Fibroblast of mammary gland (primary cell): ENCODE measurements around the gene FAM98B.

Experiments used
- DNase-seq: peaks from one replicate; pipeline ENCODE4 v3.0.0-alpha.2; 2010; ENCODE audit warnings: low read depth
- H3K4me3 ChIP-seq: 2 replicates; pipeline ENCODE4 v1.5.1; 2011; ENCODE audit warnings: low read depth, mild to moderate bottlenecking, low read length, moderate library complexity; ENCODE audit not compliant: control insufficient read depth
- TF ChIP-seq, protein P1 (sequence below): conservative IDR thresholded peaks from 2 replicates; pipeline ENCODE4 v1.5.1; 2011; ENCODE audit warnings: low read depth, low read length, inconsistent platforms; ENCODE audit not compliant: control insufficient read depth, insufficient read depth

FAM98B gene

GRCh38 chr15:38459480-38459879, 5.6 kb downstream of the FAM98B start:
- no peak for DNase-seq
- TF ChIP-seq, protein P1, sequence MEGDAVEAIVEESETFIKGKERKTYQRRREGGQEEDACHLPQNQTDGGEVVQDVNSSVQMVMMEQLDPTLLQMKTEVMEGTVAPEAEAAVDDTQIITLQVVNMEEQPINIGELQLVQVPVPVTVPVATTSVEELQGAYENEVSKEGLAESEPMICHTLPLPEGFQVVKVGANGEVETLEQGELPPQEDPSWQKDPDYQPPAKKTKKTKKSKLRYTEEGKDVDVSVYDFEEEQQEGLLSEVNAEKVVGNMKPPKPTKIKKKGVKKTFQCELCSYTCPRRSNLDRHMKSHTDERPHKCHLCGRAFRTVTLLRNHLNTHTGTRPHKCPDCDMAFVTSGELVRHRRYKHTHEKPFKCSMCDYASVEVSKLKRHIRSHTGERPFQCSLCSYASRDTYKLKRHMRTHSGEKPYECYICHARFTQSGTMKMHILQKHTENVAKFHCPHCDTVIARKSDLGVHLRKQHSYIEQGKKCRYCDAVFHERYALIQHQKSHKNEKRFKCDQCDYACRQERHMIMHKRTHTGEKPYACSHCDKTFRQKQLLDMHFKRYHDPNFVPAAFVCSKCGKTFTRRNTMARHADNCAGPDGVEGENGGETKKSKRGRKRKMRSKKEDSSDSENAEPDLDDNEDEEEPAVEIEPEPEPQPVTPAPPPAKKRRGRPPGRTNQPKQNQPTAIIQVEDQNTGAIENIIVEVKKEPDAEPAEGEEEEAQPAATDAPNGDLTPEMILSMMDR, result no peak
- no peak overlapping the region for H3K4me3 ChIP-seq

GRCh38 chr15:38460543-38460942, 6.6 kb downstream of the FAM98B start:
- TF ChIP-seq, protein P1, result no peak
- no peak overlapping the region for H3K4me3 ChIP-seq
- no peak for DNase-seq

DNA sequence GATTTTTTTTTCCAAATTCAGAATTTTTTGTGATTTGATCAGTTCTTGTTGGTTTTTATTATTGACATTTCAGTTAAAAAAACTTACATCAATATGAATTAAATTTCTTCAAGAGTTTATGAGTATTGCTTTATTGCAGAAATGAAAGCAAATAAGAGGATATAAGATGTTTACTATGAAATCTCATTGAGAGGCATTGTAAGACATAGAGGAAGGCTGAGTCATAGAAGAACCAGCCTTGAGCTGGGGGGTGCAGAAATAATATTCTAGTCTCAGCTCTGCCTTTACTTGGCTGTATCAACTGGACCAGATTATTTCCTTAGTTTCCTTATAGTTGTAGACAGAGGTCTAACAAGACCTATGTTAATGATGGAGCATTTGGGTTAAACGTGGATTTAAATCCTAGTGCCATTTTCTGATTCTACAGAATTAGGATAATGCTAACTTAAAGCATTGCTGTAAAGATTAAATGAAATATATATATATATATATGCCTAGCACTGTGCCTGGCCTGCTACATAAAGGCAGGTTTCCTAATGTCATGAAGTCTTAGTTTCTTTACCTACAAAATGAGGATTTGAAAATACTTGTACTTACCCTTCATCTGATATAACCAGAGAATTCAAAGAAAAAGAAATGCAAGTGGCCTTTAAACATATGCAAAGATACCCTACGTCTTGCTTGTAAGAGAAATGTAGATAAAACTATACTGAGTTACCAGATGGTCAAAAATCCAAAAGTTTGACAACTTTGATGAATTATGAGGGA, 7.3 kb downstream of the FAM98B start:
- no peak overlapping the region for H3K4me3 ChIP-seq
- TF ChIP-seq, protein P1, result no peak
- DNase-seq, result peak; percentile 24

DNA sequence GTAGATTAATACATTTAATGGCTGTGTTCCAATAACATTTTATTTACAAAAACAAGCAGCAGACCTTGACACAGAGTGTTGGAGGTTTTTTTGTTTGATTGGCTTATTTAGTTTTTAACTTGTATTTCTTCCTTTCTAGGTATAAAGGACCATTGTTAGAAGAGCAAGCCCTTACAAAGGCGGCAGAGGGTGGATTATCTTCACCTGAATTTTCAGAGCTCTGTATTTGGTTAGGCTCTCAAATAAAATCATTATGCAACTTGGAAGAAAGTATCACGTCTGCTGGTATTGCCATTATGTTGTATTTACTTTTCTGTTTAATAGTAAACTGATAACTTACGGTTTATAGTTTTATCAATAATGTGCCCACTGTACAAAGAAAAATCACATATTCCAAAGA, 10.0 kb downstream of the FAM98B start:
- no peak for DNase-seq
- TF ChIP-seq, protein P1, result no peak
- no peak overlapping the region for H3K4me3 ChIP-seq

DNA sequence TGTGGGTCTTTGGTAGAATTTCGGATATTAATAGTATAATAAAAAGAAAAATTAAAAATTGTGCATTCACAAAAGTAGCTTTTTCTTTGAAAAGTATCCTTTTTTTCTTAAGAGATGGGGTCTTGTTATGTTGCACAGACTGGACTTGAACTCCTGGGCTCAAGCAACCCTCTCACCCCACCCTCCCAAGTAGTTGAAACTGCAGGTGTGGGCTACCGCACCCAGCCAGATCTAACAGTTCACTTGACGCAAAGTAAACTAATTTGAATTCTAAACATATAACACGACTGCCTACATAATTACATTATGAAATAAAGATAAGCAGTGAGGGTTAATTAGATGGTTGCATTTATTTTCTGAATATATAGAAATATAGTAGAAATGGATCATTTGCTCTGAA, 10.7 kb downstream of the FAM98B start:
- no peak for DNase-seq
- H3K4me3 ChIP-seq, result no peak overlapping the region
- TF ChIP-seq, protein P1, result no peak

GRCh38 chr15:38470816-38471215, 16.9 kb downstream of the FAM98B start:
- TF ChIP-seq, protein P1, result no peak
- no peak overlapping the region for H3K4me3 ChIP-seq
- DNase-seq, result no peak
